Measurements from ENCODE around the gene PTPRT. TPM values are rescaled to one million over a fixed set of nuclear protein-coding genes. Genes with fewer than 3 reads are reported as not detected.

The PTPRT gene
- total RNA-seq, 3 donors from 2014 or later, result 0.32 to 6.3 (median 4.9) TPM

DNA sequence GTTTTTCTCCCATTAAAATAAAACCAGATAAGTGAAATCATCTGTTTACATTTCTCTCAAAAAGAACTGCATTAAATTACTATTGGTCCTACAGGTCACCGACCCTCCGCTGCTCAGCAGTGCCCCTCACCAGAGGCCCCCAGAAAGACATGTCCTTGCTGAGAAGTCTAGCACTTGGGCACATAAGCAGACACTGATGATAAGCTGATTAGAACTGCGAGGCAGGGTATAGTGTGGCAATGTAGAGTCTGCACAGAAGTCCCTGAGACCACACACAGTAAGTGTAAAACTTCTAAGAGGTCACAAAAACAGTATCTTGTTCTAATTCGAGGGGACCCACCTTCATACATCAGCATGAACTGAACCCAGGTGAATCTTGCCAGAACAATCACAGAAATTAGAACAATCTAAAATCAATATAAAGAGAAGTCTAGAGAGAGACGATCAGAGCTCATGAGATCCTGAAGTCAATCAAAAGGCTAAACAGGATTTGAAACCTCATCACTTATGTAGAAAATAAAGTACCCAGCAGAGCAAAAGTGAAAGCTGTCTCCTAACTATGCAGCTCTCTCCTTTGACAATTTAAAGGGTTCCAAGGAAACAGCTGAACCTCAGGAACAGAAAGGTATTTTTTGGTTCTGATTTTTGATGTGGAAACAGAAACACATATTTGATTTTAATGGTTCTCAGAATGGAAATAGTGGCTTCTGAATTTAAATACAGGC, 182.9 kb downstream of the PTPRT start:
- intact Hi-C loops (cut with DNase I; ENCODE audit: low total_unique reads), result no loop called here

DNA sequence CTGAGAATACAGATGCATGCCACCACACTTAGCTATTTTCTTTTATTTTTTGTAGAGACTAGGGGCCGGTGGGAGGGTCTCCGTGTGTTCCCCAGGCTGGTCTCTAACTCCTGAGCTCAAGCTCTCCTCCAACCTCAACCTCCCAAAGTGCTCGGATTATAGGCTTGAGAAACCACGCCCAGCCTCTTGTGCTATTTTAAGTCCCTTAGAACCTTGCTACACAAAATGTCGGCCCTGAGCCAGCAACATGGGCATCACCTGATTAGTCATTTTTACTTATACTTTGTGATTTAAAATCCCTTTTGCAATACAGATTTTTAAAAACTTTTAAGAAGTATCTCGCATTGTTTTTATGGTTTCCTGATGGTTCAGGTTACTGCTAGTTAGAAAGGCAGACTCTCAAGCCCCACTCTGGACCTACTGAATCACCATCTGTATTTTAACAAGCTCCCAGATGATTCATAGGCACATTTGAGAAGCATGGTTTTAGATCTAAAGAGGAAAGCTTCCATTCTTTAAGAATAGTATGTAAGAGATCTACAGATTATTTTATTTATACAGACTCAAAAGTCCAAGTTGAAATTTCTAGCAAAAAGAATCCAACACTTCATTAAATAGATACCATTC, 186.3 kb downstream of the PTPRT start:
- intact Hi-C loops (cut with DNase I; ENCODE audit: low total_unique reads), result no loop called here
- Histone ChIP-seq H3K27me3 (no peaks in the 10 kb centered on the region), H3K9me3 (no peaks in the 10 kb centered on the region), H3K4me1 (no peaks in the 10 kb centered on the region), H3K4me3 (no peak overlapping the region), H3K36me3 (no peaks in the 10 kb centered on the region), H3K27ac (no peak overlapping the region)
- DNase-seq (ENCODE audit: low spot score in 2 of 2), result no peak
- TF ChIP-seq POLR2A (IDR thresholded peaks at IDR 0.05) (no peak), CTCF (IDR thresholded peaks at IDR 0.05) (no peak), POLR2AphosphoS5 (IDR thresholded peaks at IDR 0.05) (no peak)

More for the DNA sequence above, 182.9 kb downstream of the PTPRT start:
- no peaks in the 10 kb centered on the region for H3K9me3 ChIP-seq
- H3K36me3 ChIP-seq, result no peaks in the 10 kb centered on the region
- TF ChIP-seq POLR2AphosphoS5 (IDR thresholded peaks at IDR 0.05) (no peak), CTCF (IDR thresholded peaks at IDR 0.05) (no peak), POLR2A (IDR thresholded peaks at IDR 0.05) (no peak)
- H3K4me3 ChIP-seq, result no peak overlapping the region
- no peak overlapping the region for H3K27ac ChIP-seq
- H3K27me3 ChIP-seq, result no peaks in the 10 kb centered on the region
- H3K4me1 ChIP-seq, result no peaks in the 10 kb centered on the region
- no peak for DNase-seq (ENCODE audit: low spot score in 2 of 2)

DNA sequence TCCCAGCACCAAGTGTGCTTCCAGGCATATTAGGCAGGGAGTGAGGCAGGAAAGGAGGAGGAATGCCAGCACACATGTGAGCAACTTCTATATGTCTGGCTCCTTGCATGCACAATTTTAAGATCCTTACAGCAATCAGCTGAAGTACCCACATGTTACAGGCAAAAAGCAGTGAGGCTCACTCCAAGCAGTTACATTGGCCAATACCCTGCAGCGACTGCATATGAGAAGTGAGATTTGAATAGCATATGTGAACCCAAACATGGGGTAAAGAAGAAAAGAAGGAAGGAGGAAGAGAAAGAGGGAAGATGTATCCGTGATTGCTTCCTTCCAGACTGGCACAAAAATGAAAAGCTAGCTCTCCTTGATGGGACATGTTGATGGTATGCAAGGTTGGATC, 193.6 kb downstream of the PTPRT start:
- Histone ChIP-seq H3K27ac (no peak overlapping the region), H3K4me3 (no peak overlapping the region), H3K27me3 (no peaks in the 10 kb centered on the region), H3K4me1 (no peaks in the 10 kb centered on the region), H3K9me3 (no peaks in the 10 kb centered on the region), H3K36me3 (no peaks in the 10 kb centered on the region)
- TF ChIP-seq POLR2A (IDR thresholded peaks at IDR 0.05) (no peak), POLR2AphosphoS5 (IDR thresholded peaks at IDR 0.05) (no peak), CTCF (IDR thresholded peaks at IDR 0.05) (no peak)
- intact Hi-C loops (cut with DNase I; ENCODE audit: low total_unique reads), result no loop called here
- DNase-seq (ENCODE audit: low spot score in 2 of 2), result no peak

DNA sequence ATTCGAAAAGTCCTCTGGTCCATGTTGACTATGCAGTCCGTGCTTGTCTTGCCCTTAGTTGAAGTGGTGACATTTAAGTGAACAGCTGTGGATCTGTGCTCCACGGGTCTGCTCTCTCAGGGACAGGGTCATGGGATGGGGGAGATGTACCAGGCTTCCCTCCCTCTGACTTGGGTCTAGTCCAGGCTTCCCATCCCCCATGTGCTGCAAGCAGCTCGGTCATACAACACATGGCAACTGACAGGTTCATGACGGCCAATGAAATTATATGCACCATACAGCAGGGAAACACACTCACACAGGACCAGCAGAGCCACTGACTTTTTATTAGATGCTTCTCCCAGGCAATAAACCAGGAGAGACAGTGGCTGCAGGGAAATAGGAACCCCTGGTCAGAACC, 201.4 kb downstream of the PTPRT start:
- intact Hi-C loops (cut with DNase I; ENCODE audit: low total_unique reads), result no loop called here
- H3K4me1 ChIP-seq, result no peaks in the 10 kb centered on the region
- TF ChIP-seq CTCF (IDR thresholded peaks at IDR 0.05) (no peak), POLR2A (IDR thresholded peaks at IDR 0.05) (no peak), POLR2AphosphoS5 (IDR thresholded peaks at IDR 0.05) (no peak)
- no peaks in the 10 kb centered on the region for H3K9me3 ChIP-seq
- no peaks in the 10 kb centered on the region for H3K27me3 ChIP-seq
- H3K36me3 ChIP-seq, result no peaks in the 10 kb centered on the region
- DNase-seq (ENCODE audit: low spot score in 2 of 2), result no peak
- H3K4me3 ChIP-seq, result no peak overlapping the region
- H3K27ac ChIP-seq, result no peak overlapping the region

DNA sequence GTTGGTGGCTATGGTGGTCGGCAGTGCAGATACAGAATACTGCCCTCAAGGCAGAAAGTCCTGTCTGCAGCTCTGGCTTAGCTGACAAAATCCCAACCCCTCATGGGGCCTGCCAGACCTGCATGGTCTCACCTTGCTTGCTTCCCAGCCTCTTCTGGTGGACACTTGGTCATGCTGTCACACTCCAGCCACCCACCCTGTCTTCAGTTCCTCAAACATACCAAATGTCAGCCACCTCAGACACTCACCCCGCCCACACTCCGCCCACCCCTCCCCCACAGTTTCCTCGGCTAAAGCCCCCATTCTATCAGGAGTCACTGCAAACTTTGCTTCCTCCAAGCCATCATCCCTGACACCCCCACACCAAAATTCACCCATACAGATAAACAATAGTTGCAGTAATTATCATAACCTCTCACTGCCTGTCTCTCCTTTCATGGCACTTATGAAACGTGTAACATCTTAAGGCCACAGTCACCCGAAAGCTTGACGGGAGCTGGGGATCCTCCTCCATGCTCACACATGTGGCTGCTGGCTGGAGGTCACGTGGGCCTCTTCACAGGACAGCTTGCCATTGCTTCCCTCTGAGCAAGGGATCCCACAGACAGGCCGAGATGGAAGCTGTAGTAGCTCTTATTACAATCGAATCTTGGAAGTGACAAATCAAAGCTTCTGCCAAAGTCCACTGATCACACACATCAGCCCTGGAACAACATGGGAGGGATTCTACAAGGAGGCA, 202.2 kb downstream of the PTPRT start:
- Histone ChIP-seq H3K4me1 (no peaks in the 10 kb centered on the region), H3K36me3 (no peaks in the 10 kb centered on the region), H3K9me3 (no peaks in the 10 kb centered on the region), H3K27me3 (no peaks in the 10 kb centered on the region), H3K4me3 (no peak overlapping the region), H3K27ac (no peak overlapping the region)
- DNase-seq (ENCODE audit: low spot score in 2 of 2), result no peak
- TF ChIP-seq CTCF (IDR thresholded peaks at IDR 0.05), result no peak
- no peak for TF ChIP-seq POLR2A (IDR thresholded peaks at IDR 0.05)
- no peak for TF ChIP-seq POLR2AphosphoS5 (IDR thresholded peaks at IDR 0.05)
- intact Hi-C loops (cut with DNase I; ENCODE audit: low total_unique reads), result no loop called here

Data from breast epithelium (tissue), 4 donors.